HFFc6 (cell line): ENCODE data around the gene HAUS7. TPM values are rescaled to one million over a fixed set of nuclear protein-coding genes. Genes with fewer than 3 reads are reported as not detected.

ENCODE experiments used
- DNase-seq: peaks from one replicate; pipeline ENCODE4 v3.0.0-alpha.2; 2018
- H3K27ac Mint-ChIP-seq: 2 replicates; pipeline ENCODE4 v1.8.0; 2020; ENCODE audit warnings: mild to moderate bottlenecking, mixed read lengths
- H3K27me3 Mint-ChIP-seq: 2 replicates; pipeline ENCODE4 v1.8.0; 2021; ENCODE audit warnings: mild to moderate bottlenecking, moderate library complexity, mixed read lengths; ENCODE audit not compliant: insufficient read depth
- H3K36me3 Mint-ChIP-seq: 2 replicates; pipeline ENCODE4 v1.8.0; 2021; ENCODE audit warnings: low read depth, mixed read lengths
- H3K4me1 Mint-ChIP-seq: 2 replicates; pipeline ENCODE4 v1.8.0; 2020; ENCODE audit warnings: low read depth, mixed read lengths
- H3K4me3 Mint-ChIP-seq: 2 replicates; pipeline ENCODE4 v1.8.0; 2020; ENCODE audit warnings: mild to moderate bottlenecking, moderate library complexity, mixed read lengths
- H3K9me3 Mint-ChIP-seq: 2 replicates; pipeline ENCODE4 v1.8.0; 2020; ENCODE audit warnings: mild to moderate bottlenecking, mixed read lengths
- total RNA-seq, 6 experiments: library from RNA; stranded (reverse); fragmentation: NEBNext Ultra II Directional; extraction: Animal tissue kit (Norgen Biotek cat#: 25700); gene quantifications; 2 replicates in 1 of 6; 3 replicates in 5 of 6; pipeline ENCODE4 v1.2.3, GENCODE V29; 2021
- TF ChIP-seq, protein P1 (sequence below): fragments of 200-600 bp; sonication (generic); IDR thresholded peaks from 2 replicates; pipeline ENCODE4 v1.5.0; 2021; ENCODE audit warnings: antibody characterized with exemption, mild to moderate bottlenecking

Gene HAUS7
- total RNA-seq, 6 experiments from 2014 or later, result 20.3 to 32.0 (median 28.2) TPM

DNA sequence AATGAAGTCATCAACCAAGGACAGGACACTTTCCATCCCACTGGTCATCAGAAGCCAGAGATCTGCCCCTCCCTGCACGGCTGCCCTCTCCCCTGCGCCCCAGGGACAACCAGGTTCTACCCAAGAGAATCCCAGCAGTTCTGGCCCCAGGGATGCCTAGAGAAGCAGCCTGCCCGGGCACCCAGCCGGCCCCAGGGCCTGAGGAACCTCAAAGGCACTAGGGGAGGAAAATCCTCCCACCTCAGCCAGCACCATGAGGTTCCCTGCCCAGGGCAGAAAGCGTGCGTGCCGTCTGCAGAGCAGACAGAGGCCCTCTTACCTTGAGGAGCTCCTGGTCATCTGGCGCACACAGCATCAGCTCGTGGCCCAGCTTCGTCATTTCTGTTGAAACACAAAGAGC, 8.1 kb downstream of the HAUS7 start:
- Mint-ChIP-seq H3K4me1 (peaks cover 18% of the 10 kb centered on the region), H3K36me3 (peaks cover 10% of the 10 kb centered on the region), H3K27me3 (peaks cover 3% of the 10 kb centered on the region; the same call in 1 of the 2 replicates), H3K9me3 (no peaks in the 10 kb centered on the region), H3K4me3 (no peak overlapping the region), H3K27ac (no peak overlapping the region)
- no peak for DNase-seq
- TF ChIP-seq, protein P1, sequence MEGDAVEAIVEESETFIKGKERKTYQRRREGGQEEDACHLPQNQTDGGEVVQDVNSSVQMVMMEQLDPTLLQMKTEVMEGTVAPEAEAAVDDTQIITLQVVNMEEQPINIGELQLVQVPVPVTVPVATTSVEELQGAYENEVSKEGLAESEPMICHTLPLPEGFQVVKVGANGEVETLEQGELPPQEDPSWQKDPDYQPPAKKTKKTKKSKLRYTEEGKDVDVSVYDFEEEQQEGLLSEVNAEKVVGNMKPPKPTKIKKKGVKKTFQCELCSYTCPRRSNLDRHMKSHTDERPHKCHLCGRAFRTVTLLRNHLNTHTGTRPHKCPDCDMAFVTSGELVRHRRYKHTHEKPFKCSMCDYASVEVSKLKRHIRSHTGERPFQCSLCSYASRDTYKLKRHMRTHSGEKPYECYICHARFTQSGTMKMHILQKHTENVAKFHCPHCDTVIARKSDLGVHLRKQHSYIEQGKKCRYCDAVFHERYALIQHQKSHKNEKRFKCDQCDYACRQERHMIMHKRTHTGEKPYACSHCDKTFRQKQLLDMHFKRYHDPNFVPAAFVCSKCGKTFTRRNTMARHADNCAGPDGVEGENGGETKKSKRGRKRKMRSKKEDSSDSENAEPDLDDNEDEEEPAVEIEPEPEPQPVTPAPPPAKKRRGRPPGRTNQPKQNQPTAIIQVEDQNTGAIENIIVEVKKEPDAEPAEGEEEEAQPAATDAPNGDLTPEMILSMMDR, result no peak

DNA sequence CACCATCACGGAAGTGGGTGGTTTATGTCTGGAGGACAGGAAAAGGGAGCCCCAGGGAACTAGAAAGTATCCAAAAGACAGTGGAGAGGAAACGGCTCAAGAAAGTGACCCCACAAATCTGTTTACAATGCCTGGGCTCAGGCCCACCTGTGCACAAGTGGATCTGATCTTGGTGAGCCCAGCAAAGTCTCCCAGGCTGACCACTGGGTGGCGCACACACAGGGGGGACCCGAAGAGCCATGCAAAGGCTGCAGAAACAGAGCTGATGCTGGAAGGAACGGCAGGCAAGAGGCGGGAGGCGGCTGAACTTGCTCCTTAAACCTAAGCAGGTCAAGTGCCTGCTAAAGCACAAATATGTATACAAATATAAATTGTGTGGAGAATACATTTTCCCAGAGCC, 9.6 kb downstream of the HAUS7 start:
- TF ChIP-seq, protein P1, result peak; percentile 75
- Mint-ChIP-seq H3K9me3 (no peaks in the 10 kb centered on the region), H3K27me3 (peaks cover 3% of the 10 kb centered on the region; the same call in 1 of the 2 replicates), H3K4me3 (no peak overlapping the region), H3K4me1 (peaks cover 18% of the 10 kb centered on the region), H3K36me3 (peaks cover 10% of the 10 kb centered on the region), H3K27ac (no peak overlapping the region)
- no peak for DNase-seq

- TF ChIP-seq, protein P1, result no peak
- H3K4me3 Mint-ChIP-seq, result no peak overlapping the region
- peak overlapping the region; percentile 81 for H3K27ac Mint-ChIP-seq
- H3K36me3 Mint-ChIP-seq, result peaks cover 10% of the 10 kb centered on the region
- H3K27me3 Mint-ChIP-seq, result peaks cover 3% of the 10 kb centered on the region; the same call in 1 of the 2 replicates
- H3K9me3 Mint-ChIP-seq, result no peaks in the 10 kb centered on the region
- peak; percentile 54 for DNase-seq
- H3K4me1 Mint-ChIP-seq, result peaks cover 18% of the 10 kb centered on the region
Observed at GRCh38 chrX:153459986-153460385, 10.4 kb downstream of the HAUS7 start.

- peaks cover 1% of the 10 kb centered on the region; the same call in 1 of the 2 replicates for H3K27me3 Mint-ChIP-seq
- DNase-seq, result no peak
- no peak overlapping the region for H3K27ac Mint-ChIP-seq
- no peaks in the 10 kb centered on the region for H3K9me3 Mint-ChIP-seq
- peaks cover 18% of the 10 kb centered on the region for H3K4me1 Mint-ChIP-seq
- TF ChIP-seq, protein P1, result no peak
- no peak overlapping the region for H3K4me3 Mint-ChIP-seq
- H3K36me3 Mint-ChIP-seq, result peaks cover 10% of the 10 kb centered on the region
Observed at GRCh38 chrX:153458476-153458875, 11.9 kb downstream of the HAUS7 start.

DNA sequence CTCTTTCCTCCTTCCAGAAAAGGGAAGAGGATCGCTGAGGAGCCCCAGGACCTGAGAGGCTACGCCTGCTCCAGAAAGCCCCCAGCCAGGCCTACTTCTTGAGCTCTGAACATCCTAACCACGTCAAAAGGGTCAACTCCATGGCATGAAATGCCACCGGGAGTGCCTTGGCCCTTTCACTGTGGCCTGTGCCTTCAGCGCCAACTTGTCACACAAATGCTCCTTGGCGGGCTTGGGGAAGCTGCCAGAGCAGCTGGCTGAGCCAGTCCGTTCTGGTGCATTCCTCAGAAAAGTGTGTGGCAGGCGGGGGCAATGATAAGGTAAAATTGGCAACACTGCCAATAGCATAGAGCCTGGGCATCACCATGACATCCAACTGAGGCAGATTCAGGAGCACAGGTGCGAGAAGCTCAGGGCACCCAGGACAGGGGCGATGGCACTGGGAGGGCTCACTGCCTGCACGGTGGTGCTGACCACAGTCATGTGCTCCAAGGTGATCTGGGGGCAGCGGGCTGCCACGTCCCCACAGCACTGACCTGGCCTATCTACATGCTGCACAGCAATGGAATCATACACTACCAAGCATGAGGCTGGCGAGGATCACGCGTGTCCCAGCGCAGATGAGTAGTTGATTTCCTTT, 12.4 kb downstream of the HAUS7 start:
- TF ChIP-seq, protein P1, result no peak
- Mint-ChIP-seq H3K9me3 (no peaks in the 10 kb centered on the region), H3K36me3 (peaks cover 10% of the 10 kb centered on the region), H3K27me3 (peaks cover 1% of the 10 kb centered on the region; the same call in 1 of the 2 replicates), H3K4me1 (peaks cover 18% of the 10 kb centered on the region), H3K4me3 (no peak overlapping the region), H3K27ac (no peak overlapping the region)
- no peak for DNase-seq
